HG03064 (cell line): ENCODE results near the gene GSTM3.

Experiments used
- ATAC-seq: cut with Tn5 transposase; IDR thresholded peaks from one replicate; pipeline ENCODE4 v1.9.1; 2021; ENCODE audit warnings: low read depth; ENCODE audit not compliant: unreplicated experiment

GSTM3 gene

GRCh38 chr1:109740615-109741373, at the start of gene GSTM3:
GSTM3 (minus strand) TSS chr1:109741038; CDS start chr1:109740287, 751 bp downstream.
- ATAC-seq = no peak

- ATAC-seq = no peak
Measured at GRCh38 chr1:109790329-109790728, 49.5 kb upstream of the GSTM3 start.

GRCh38 chr1:109789551-109790180, 48.8 kb upstream of the GSTM3 start:
- ATAC-seq = no peak

- ATAC-seq = no peak
Measured at GRCh38 chr1:109788695-109789521, 48.1 kb upstream of the GSTM3 start.

- no peak for ATAC-seq
Measured at GRCh38 chr1:109787845-109788601, 47.2 kb upstream of the GSTM3 start.

- no peak for ATAC-seq
Measured at GRCh38 chr1:109787211-109787844, 46.5 kb upstream of the GSTM3 start.

- no peak for ATAC-seq
Measured at GRCh38 chr1:109786531-109787021, 45.7 kb upstream of the GSTM3 start.

- no peak for ATAC-seq
Measured at GRCh38 chr1:109786112-109786480, 45.3 kb upstream of the GSTM3 start.

GRCh38 chr1:109785446-109786111, 44.7 kb upstream of the GSTM3 start:
- ATAC-seq = no peak

GRCh38 chr1:109784551-109785252, 43.9 kb upstream of the GSTM3 start:
- no peak for ATAC-seq

GRCh38 chr1:109783436-109783835, 42.6 kb upstream of the GSTM3 start:
- ATAC-seq = no peak

- ATAC-seq = no peak
Measured at GRCh38 chr1:109782927-109783326, 42.1 kb upstream of the GSTM3 start.

- no peak for ATAC-seq
Measured at GRCh38 chr1:109782514-109782913, 41.7 kb upstream of the GSTM3 start.

- ATAC-seq = no peak
Measured at GRCh38 chr1:109781806-109782205, 41.0 kb upstream of the GSTM3 start.

GRCh38 chr1:109780982-109781381, 40.1 kb upstream of the GSTM3 start:
- no peak for ATAC-seq

GRCh38 chr1:109777980-109778625, 37.3 kb upstream of the GSTM3 start:
- no peak for ATAC-seq

- ATAC-seq = no peak
Measured at GRCh38 chr1:109777436-109777835, 36.6 kb upstream of the GSTM3 start.

GRCh38 chr1:109776911-109777310, 36.1 kb upstream of the GSTM3 start:
- ATAC-seq = peak; percentile 68
